ENCODE measurements around the gene PNN. TPM values are rescaled to one million over a fixed set of nuclear protein-coding genes. Genes with fewer than 3 reads are reported as not detected.
"Not testable (repeated sequence)": the region's sequence is repeated elsewhere in the genome, so short reads cannot be mapped to it uniquely, and the experiment has no call there.

The PNN gene
- total and polyA plus RNA-seq, 5 donors from 2014 or later = 13.3 to 126 (median 16.6) TPM

GRCh38 chr14:39219075-39219499 is 44.0 kb downstream of the PNN start:
- Histone ChIP-seq H3K27me3 (ENCODE audit: control insufficient read depth, insufficient read depth, low read length) (no peaks in the 10 kb centered on the region), H3K9me3 (ENCODE audit: control insufficient read depth in 2 of 2, low read length in 2 of 2) (no peaks in the 10 kb centered on the region), H3K27ac (ENCODE audit: insufficient read depth, low read length, poor library complexity, severe bottlenecking) (no peak overlapping the region), H3K4me1 (ENCODE audit: control insufficient read depth, insufficient read depth, low read length, poor library complexity, severe bottlenecking) (no peaks in the 10 kb centered on the region), H3K36me3 (ENCODE audit: control insufficient read depth, insufficient read depth, low read length) (no peaks in the 10 kb centered on the region), H3K4me3 (ENCODE audit: low read depth, low read length) (no peak overlapping the region)
- H3K36me3 Mint-ChIP-seq = no peaks in the 10 kb centered on the region
- H3K4me3 Mint-ChIP-seq = no peak overlapping the region
- DNase-seq (no peak), ATAC-seq (ENCODE audit: low read depth in 2 of 2) (no peak)
- H3K27me3 Mint-ChIP-seq = peaks cover 9% of the 10 kb centered on the region
- H3K9me3 Mint-ChIP-seq = peaks cover 0 to 2% (median 0%) of the 10 kb centered on the region in 7 donors
- H3K27ac Mint-ChIP-seq = no peak overlapping the region
- peaks cover 0 to 10% (median 3%) of the 10 kb centered on the region in 4 donors for H3K4me1 Mint-ChIP-seq

DNA sequence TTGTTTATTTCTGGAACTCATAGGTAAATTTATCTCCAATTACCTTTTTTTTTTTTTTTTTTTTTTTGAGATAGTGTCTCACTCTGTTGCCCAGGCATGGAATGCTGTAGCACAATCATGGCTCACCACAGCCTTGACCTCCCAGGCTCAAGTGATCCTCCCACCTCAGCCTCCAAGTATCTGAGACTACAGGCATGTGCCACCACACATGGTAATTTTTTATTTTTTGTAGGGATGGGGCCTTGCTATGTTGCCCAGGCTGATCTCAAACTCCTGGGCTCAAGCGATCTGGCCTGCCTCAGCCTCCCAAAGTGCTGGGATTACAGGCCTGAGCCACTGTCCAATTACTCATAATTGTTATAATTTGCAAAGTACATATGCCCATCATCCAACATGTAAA is 45.4 kb downstream of the PNN start:
- not testable (repeated sequence) for H3K9me3 ChIP-seq (ENCODE audit: control insufficient read depth in 2 of 2, low read length in 2 of 2); H3K4me3 ChIP-seq (ENCODE audit: low read depth, low read length); H3K27me3 Mint-ChIP-seq; H3K27ac ChIP-seq (ENCODE audit: insufficient read depth, low read length, poor library complexity, severe bottlenecking); H3K36me3 ChIP-seq (ENCODE audit: control insufficient read depth, insufficient read depth, low read length); H3K4me3 Mint-ChIP-seq; H3K36me3 Mint-ChIP-seq; H3K27ac Mint-ChIP-seq; H3K9me3 Mint-ChIP-seq; H3K4me1 Mint-ChIP-seq; H3K27me3 ChIP-seq (ENCODE audit: control insufficient read depth, insufficient read depth, low read length); H3K4me1 ChIP-seq (ENCODE audit: control insufficient read depth, insufficient read depth, low read length, poor library complexity, severe bottlenecking); ATAC-seq (ENCODE audit: low read depth in 2 of 2); DNase-seq

GRCh38 chr14:39228044-39228443 is 53.0 kb downstream of the PNN start:
- no peaks in the 10 kb centered on the region for H3K27me3 ChIP-seq (ENCODE audit: control insufficient read depth, insufficient read depth, low read length)
- H3K4me1 Mint-ChIP-seq = peaks cover 5 to 21% (median 15%) of the 10 kb centered on the region in 4 donors
- H3K27ac ChIP-seq (ENCODE audit: insufficient read depth, low read length, poor library complexity, severe bottlenecking) = no peak overlapping the region

GRCh38 chr14:39228509-39229221 is 53.6 kb downstream of the PNN start:
- DNase-seq (no peak), ATAC-seq (ENCODE audit: low read depth in 2 of 2) (no peak)
- Histone ChIP-seq H3K9me3 (ENCODE audit: control insufficient read depth in 2 of 2, low read length in 2 of 2) (no peaks in the 10 kb centered on the region), H3K27me3 (ENCODE audit: control insufficient read depth, insufficient read depth, low read length) (no peaks in the 10 kb centered on the region), H3K36me3 (ENCODE audit: control insufficient read depth, insufficient read depth, low read length) (no peaks in the 10 kb centered on the region), H3K27ac (ENCODE audit: insufficient read depth, low read length, poor library complexity, severe bottlenecking) (no peak overlapping the region), H3K4me1 (ENCODE audit: control insufficient read depth, insufficient read depth, low read length, poor library complexity, severe bottlenecking) (no peaks in the 10 kb centered on the region), H3K4me3 (ENCODE audit: low read depth, low read length) (no peak overlapping the region)
- Mint-ChIP-seq H3K27me3 (no peaks in the 10 kb centered on the region), H3K4me1 (peaks cover 5 to 24% (median 18%) of the 10 kb centered on the region in 4 donors), H3K4me3 (no peak overlapping the region), H3K36me3 (no peaks in the 10 kb centered on the region), H3K27ac (peak overlapping the region; percentile 42 to 96 (median 87)), H3K9me3 (no peaks in the 10 kb centered on the region)

More at GRCh38 chr14:39228044-39228443, 53.0 kb downstream of the PNN start:
- Mint-ChIP-seq H3K9me3 (no peaks in the 10 kb centered on the region), H3K4me3 (no peak overlapping the region), H3K36me3 (no peaks in the 10 kb centered on the region), H3K27me3 (no peaks in the 10 kb centered on the region), H3K27ac (peak overlapping the region in 1 of 3 donors; percentile 96)
- H3K36me3 ChIP-seq (ENCODE audit: control insufficient read depth, insufficient read depth, low read length) = no peaks in the 10 kb centered on the region
- ATAC-seq (ENCODE audit: low read depth in 2 of 2) = no peak
- no peaks in the 10 kb centered on the region for H3K4me1 ChIP-seq (ENCODE audit: control insufficient read depth, insufficient read depth, low read length, poor library complexity, severe bottlenecking)
- DNase-seq = no peak
- H3K4me3 ChIP-seq (ENCODE audit: low read depth, low read length) = no peak overlapping the region
- no peaks in the 10 kb centered on the region for H3K9me3 ChIP-seq (ENCODE audit: control insufficient read depth in 2 of 2, low read length in 2 of 2)

GRCh38 chr14:39229222-39229543 is 54.1 kb downstream of the PNN start:
- Mint-ChIP-seq H3K27ac (peak overlapping the region; percentile 42 to 87 (median 80)), H3K36me3 (no peaks in the 10 kb centered on the region), H3K4me3 (peak overlapping the region in 1 of 4 donors; percentile 38), H3K27me3 (no peaks in the 10 kb centered on the region), H3K4me1 (peaks cover 5 to 24% (median 19%) of the 10 kb centered on the region in 4 donors), H3K9me3 (no peaks in the 10 kb centered on the region)
- peak in 2 of 3 donors; percentile 18 to 87 for DNase-seq
- Histone ChIP-seq H3K27me3 (ENCODE audit: control insufficient read depth, insufficient read depth, low read length) (no peaks in the 10 kb centered on the region), H3K36me3 (ENCODE audit: control insufficient read depth, insufficient read depth, low read length) (no peaks in the 10 kb centered on the region), H3K4me3 (ENCODE audit: low read depth, low read length) (no peak overlapping the region), H3K27ac (ENCODE audit: insufficient read depth, low read length, poor library complexity, severe bottlenecking) (no peak overlapping the region), H3K4me1 (ENCODE audit: control insufficient read depth, insufficient read depth, low read length, poor library complexity, severe bottlenecking) (no peaks in the 10 kb centered on the region), H3K9me3 (ENCODE audit: control insufficient read depth in 2 of 2, low read length in 2 of 2) (no peaks in the 10 kb centered on the region)
- ATAC-seq (ENCODE audit: low read depth in 2 of 2) = peak; percentile 83 to 90

DNA sequence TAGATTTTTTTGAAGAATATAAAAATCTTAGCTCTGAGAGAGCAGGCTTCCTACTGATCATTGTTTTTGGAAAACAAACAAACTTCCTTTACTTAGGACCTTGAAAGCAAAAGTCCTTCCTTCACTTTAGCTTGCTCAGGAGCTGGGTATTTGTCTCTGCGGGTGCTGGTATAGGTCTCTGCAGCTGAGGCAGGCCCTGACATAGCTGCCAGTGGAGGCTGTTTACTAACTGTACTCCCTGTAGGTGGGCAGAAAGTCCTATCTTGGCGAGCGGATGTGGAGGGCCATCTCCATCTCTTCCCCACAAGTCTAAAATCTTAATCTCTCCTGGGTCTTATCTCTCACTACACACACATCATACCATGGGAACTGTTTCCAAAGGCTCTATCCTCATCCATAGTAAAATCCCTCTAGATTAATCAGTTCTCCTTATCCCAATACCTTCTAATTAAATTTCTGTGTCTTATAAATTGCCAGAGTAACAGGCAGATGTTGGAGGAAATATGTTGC is 54.6 kb downstream of the PNN start:
- Mint-ChIP-seq H3K4me1 (peaks cover 5 to 24% (median 19%) of the 10 kb centered on the region in 4 donors), H3K36me3 (no peaks in the 10 kb centered on the region), H3K4me3 (no peak overlapping the region), H3K9me3 (no peaks in the 10 kb centered on the region), H3K27me3 (no peaks in the 10 kb centered on the region), H3K27ac (peak overlapping the region in 2 of 3 donors; percentile 6 to 42)
- Histone ChIP-seq H3K4me1 (ENCODE audit: control insufficient read depth, insufficient read depth, low read length, poor library complexity, severe bottlenecking) (no peaks in the 10 kb centered on the region), H3K27ac (ENCODE audit: insufficient read depth, low read length, poor library complexity, severe bottlenecking) (no peak overlapping the region), H3K36me3 (ENCODE audit: control insufficient read depth, insufficient read depth, low read length) (no peaks in the 10 kb centered on the region), H3K27me3 (ENCODE audit: control insufficient read depth, insufficient read depth, low read length) (no peaks in the 10 kb centered on the region), H3K4me3 (ENCODE audit: low read depth, low read length) (no peak overlapping the region), H3K9me3 (ENCODE audit: control insufficient read depth in 2 of 2, low read length in 2 of 2) (no peaks in the 10 kb centered on the region)
- ATAC-seq (ENCODE audit: low read depth in 2 of 2) = no peak
- DNase-seq = no peak

DNA sequence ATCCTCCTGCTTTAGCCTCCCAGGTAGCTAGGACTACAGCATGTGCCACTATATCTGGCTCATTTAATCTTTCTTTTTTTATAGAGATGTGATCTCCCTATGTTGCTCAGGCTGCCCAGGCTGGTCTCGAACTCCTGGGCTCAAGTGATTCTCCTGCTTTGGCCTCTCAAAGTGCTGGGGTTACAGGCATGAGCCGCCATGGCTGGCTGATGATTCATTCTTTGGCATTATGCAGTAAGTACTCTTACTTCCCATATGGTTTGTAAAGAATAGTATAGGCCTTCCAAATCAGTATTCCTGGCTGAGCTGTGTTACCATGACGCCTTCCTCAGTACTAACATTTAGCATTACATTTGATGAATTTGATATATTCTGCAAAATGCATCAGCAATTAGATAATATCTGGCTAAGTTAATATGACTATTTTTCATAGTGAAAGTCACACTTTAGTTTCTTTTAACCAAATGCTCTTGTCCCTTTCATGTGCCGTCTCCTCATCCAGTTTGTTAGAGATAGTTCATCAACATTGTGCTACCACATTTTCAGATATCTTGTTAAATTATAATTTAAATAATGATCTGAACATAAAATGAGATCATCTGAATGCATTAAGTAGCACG is 55.5 kb downstream of the PNN start:
- Histone ChIP-seq H3K27me3 (ENCODE audit: control insufficient read depth, insufficient read depth, low read length) (no peaks in the 10 kb centered on the region), H3K27ac (ENCODE audit: insufficient read depth, low read length, poor library complexity, severe bottlenecking) (no peak overlapping the region), H3K4me3 (ENCODE audit: low read depth, low read length) (no peak overlapping the region), H3K9me3 (ENCODE audit: control insufficient read depth in 2 of 2, low read length in 2 of 2) (no peaks in the 10 kb centered on the region), H3K36me3 (ENCODE audit: control insufficient read depth, insufficient read depth, low read length) (no peaks in the 10 kb centered on the region), H3K4me1 (ENCODE audit: control insufficient read depth, insufficient read depth, low read length, poor library complexity, severe bottlenecking) (no peaks in the 10 kb centered on the region)
- no peak for ATAC-seq (ENCODE audit: low read depth in 2 of 2)
- no peak for DNase-seq
- H3K27ac Mint-ChIP-seq = no peak overlapping the region
- no peaks in the 10 kb centered on the region for H3K27me3 Mint-ChIP-seq
- H3K4me3 Mint-ChIP-seq = no peak overlapping the region
- H3K9me3 Mint-ChIP-seq = no peaks in the 10 kb centered on the region
- peaks cover 5 to 24% (median 19%) of the 10 kb centered on the region in 4 donors for H3K4me1 Mint-ChIP-seq
- no peaks in the 10 kb centered on the region for H3K36me3 Mint-ChIP-seq

Data from CD4-positive, CD25-positive, alpha-beta regulatory T cell (primary cell).